ENCODE results near the gene PCYT1A.

The PCYT1A gene

DNA sequence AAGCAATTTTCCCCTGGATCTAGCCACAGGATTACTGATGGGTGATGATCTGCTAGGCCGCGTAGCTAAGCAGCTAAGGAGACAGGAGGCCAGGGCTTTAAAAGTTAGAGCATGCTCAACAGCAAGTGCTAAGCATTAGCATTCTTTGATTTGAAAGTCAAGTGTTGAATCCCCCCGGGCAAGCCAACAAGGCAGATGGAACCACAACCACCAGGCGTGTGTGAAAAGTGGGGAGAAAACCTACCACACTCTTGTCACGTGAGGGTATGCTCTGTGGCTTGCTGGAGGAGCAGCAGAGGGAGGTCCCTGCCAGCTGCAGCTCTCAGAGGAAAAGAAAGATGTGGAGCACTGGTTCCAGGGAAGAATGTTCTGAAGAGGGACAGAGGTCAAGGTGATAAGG is 50.3 kb downstream of the PCYT1A start:
- H3K27me3 ChIP-seq: no peaks in the 10 kb centered on the region
- no peak overlapping the region for H3K4me3 ChIP-seq

GRCh38 chr3:196236223-196236622 is 51.3 kb downstream of the PCYT1A start:
- no peak overlapping the region for H3K4me3 ChIP-seq
- H3K9me3 ChIP-seq (replicated peaks in 1 of 11): no peaks in the 10 kb centered on the region
- H3K9ac ChIP-seq: no peak overlapping the region
- H3K27me3 ChIP-seq: no peaks in the 10 kb centered on the region
- peaks cover 32 to 78% (median 54%) of the 10 kb centered on the region in 11 experiments for H3K36me3 ChIP-seq
- no peak overlapping the region for H3K27ac ChIP-seq
- no peak for TF ChIP-seq Cebpa-rat (IDR thresholded peaks at IDR 0.05)
- peak overlapping the region in 7 of 11 experiments; percentile 52 to 76 (median 71); a peak in 13 of 22 replicates for H3K4me2 ChIP-seq
- peaks cover 0 to 39% (median 0%) of the 10 kb centered on the region in 11 experiments; a peak in 5 of 22 replicates for H4K20me1 ChIP-seq
- H3K4me1 ChIP-seq: peaks cover 37 to 44% (median 39%) of the 10 kb centered on the region in 10 experiments

More for the DNA sequence above, 50.3 kb downstream of the PCYT1A start:
- peaks cover 0 to 38% (median 0%) of the 10 kb centered on the region in 11 experiments; a peak in 5 of 22 replicates for H4K20me1 ChIP-seq
- H3K9ac ChIP-seq: peak overlapping the region in 2 of 11 experiments; percentile 9 to 43; a peak in 3 of 22 replicates
- H3K27ac ChIP-seq: peak overlapping the region in 2 of 11 experiments; percentile 17 to 33; a peak in 6 of 22 replicates
- peaks cover 41 to 87% (median 63%) of the 10 kb centered on the region in 11 experiments for H3K36me3 ChIP-seq
- no peaks in the 10 kb centered on the region for H3K9me3 ChIP-seq (replicated peaks in 1 of 11)
- peaks cover 28 to 42% (median 36%) of the 10 kb centered on the region in 10 experiments for H3K4me1 ChIP-seq
- peak overlapping the region in 10 of 11 experiments; percentile 24 to 76 (median 65); a peak in 18 of 22 replicates for H3K4me2 ChIP-seq
- TF ChIP-seq Cebpa-rat (IDR thresholded peaks at IDR 0.05): no peak

DNA sequence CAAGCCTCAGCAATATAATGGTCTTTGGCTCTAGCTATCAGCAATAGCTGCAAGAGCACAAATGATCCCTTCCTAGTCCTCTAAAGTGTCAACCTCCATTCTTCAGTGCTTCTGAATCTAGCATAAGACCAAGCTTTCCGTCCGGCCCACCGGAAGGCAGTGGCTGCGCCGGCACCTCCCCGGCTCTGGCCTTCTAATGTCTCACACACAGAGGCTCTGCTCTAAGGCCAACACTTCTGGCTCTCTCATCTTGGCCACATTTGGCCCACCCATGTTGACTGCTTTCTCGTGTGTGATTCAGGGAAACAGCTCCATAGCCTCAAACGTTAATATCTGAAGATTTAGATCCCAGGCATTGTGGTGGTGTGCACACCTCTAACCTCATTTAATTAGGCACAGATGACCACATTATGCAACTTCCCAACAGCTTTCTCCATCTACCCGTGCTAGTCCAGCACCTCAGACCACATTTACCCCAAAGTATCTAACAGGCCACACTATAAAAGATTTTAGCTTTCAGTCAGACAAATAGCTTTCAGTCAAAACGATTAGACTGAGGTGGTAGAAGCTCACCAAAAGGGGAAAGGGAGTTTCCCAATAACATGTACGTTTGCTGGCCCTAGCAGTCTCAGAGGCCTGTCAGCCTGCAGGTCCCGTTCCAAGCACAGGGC is 51.9 kb downstream of the PCYT1A start:
- H3K27me3 ChIP-seq: no peaks in the 10 kb centered on the region
- no peak overlapping the region for H3K9ac ChIP-seq
- peak overlapping the region in 6 of 11 experiments; percentile 52 to 76 (median 71); a peak in 8 of 22 replicates for H3K4me2 ChIP-seq
- H3K4me1 ChIP-seq: peaks cover 37 to 44% (median 39%) of the 10 kb centered on the region in 10 experiments
- H3K36me3 ChIP-seq: peaks cover 27 to 71% (median 47%) of the 10 kb centered on the region in 11 experiments
- no peak overlapping the region for H3K4me3 ChIP-seq
- H3K9me3 ChIP-seq (replicated peaks in 1 of 11): no peaks in the 10 kb centered on the region
- H4K20me1 ChIP-seq: peaks cover 0 to 39% (median 0%) of the 10 kb centered on the region in 11 experiments; a peak in 5 of 22 replicates
- no peak for TF ChIP-seq Cebpa-rat (IDR thresholded peaks at IDR 0.05)
- H3K27ac ChIP-seq: no peak overlapping the region

DNA sequence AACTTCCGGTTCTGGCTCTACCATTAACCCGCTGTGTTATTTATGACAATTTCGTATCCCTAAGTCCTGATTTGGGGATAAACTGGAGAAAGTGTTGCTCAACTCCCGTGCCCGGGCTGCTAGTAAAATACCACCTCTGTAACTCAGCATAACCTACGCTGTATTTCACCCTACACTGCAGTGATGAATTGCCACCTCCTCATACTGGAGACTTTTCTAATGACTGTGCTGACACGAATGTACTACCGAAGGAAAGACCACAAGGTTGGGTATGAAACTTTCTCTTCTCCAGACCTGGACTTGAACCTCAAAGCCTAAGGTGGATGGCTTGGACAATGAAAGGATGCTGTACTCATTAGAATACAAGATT is 54.7 kb downstream of the PCYT1A start:
- Histone ChIP-seq H3K4me3 (no peak overlapping the region), H3K36me3 (peaks cover 1 to 44% (median 20%) of the 10 kb centered on the region in 11 experiments; a peak in 20 of 22 replicates), H3K9ac (no peak overlapping the region), H3K27me3 (no peaks in the 10 kb centered on the region), H3K27ac (peak overlapping the region in 6 of 11 experiments; percentile 2 to 55 (median 22); a peak in 8 of 22 replicates), H3K4me2 (peak overlapping the region; percentile 48 to 87 (median 70)), H3K9me3 (replicated peaks in 1 of 11) (no peaks in the 10 kb centered on the region), H3K4me1 (peaks cover 32 to 40% (median 36%) of the 10 kb centered on the region in 10 experiments), H4K20me1 (peaks cover 0 to 31% (median 0%) of the 10 kb centered on the region in 11 experiments; a peak in 4 of 22 replicates)
- no peak for TF ChIP-seq Cebpa-rat (IDR thresholded peaks at IDR 0.05)

DNA sequence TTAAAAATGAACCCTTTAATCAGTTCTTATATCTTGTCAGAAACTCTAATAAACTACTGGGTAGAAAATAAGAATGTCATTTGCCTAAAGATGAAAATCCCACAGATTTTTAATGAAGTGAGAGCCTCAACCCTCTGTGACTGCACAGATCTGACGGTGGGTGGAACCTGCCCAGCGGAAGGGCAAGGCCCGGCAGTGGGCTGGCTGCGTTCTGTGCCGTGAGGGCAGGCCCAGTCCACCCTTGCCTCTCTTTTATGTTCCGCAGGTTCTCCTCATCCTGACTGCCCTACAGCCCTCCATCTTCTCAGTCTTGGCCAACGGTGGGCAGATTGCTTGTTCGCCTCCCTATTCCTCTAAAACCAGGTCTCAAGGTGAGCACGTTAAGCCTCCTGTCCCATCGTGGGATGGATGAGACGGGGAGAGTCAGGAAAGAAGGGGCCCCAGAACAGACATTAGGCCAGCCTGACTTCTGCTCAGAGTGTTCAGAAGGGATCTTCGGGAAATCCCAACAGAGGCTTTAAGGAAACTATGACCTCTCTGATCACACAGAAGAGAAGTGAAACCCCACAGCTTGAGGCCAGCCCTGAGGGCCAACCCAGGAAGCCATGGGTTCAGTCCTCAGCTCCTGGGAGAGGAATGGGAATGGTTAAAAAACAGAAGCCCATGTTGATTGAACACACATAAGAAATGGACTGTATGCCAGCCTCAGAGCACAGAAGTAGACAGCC is 55.2 kb downstream of the PCYT1A start:
- Histone ChIP-seq H3K36me3 (peaks cover 0 to 39% (median 17%) of the 10 kb centered on the region in 11 experiments; a peak in 16 of 22 replicates), H3K27ac (peak overlapping the region in 6 of 11 experiments; percentile 2 to 55 (median 22); a peak in 7 of 22 replicates), H3K4me2 (peak overlapping the region; percentile 48 to 87 (median 70)), H3K4me1 (peaks cover 27 to 37% (median 31%) of the 10 kb centered on the region in 10 experiments), H3K4me3 (no peak overlapping the region), H3K9me3 (replicated peaks in 1 of 11) (no peaks in the 10 kb centered on the region), H4K20me1 (peaks cover 0 to 25% (median 0%) of the 10 kb centered on the region in 11 experiments; a peak in 4 of 22 replicates), H3K27me3 (no peaks in the 10 kb centered on the region), H3K9ac (peak overlapping the region in 1 of 11 experiments; percentile 2; a peak in 1 of 22 replicates)
- TF ChIP-seq Cebpa-rat (IDR thresholded peaks at IDR 0.05): no peak

DNA sequence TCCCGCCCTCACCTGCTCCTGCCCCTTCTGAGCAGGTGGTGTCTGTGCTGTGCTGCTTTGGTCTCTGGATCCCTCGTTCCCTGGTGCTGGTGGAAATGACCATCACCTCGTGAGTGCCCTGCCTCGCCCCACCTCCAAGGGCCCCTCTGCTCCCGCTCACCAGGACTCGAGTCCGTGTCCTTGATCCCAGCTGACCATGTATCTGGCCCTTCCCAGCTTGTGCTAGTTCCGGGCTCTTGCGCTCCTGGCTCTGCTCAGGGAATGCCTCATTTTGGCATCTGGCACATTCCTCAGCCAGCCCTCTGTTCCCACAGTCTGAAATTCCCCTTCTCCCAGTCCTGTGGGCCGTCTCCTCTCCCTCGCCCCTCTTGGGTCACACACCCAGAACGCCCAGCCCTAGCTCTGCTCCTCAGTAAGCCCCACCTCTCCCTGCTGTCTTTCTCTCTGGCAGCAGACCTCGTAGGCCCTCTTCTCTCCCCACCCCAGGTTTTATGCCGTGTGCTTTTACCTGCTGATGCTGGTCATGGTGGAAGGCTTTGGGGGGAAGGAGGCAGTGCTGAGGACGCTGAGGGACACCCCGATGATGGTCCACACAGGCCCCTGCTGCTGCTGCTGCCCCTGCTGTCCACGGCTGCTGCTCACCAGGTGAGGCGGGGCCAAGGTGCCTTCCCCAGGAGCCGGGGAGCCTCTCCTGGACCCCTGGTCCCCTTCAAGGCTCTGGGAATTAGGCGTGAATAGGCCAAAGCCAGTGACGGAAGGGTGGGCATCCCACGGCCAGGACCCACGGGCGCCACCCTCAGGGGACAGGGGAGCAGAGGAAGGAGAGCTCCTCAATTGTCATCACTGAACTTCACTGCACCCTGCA is 59.7 kb downstream of the PCYT1A start:
- Histone ChIP-seq H4K20me1 (peaks cover 0 to 7% (median 0%) of the 10 kb centered on the region in 11 experiments; a peak in 1 of 22 replicates), H3K4me3 (no peak overlapping the region), H3K27me3 (no peaks in the 10 kb centered on the region), H3K9ac (no peak overlapping the region; a peak in 2 of 22 replicates), H3K9me3 (replicated peaks in 1 of 11) (no peaks in the 10 kb centered on the region), H3K36me3 (peaks cover 0 to 5% (median 0%) of the 10 kb centered on the region in 11 experiments; a peak in 1 of 22 replicates), H3K4me1 (peaks cover 8 to 28% (median 22%) of the 10 kb centered on the region in 10 experiments), H3K4me2 (no peak overlapping the region), H3K27ac (peak overlapping the region in 3 of 11 experiments; percentile 10 to 26 (median 12); a peak in 4 of 22 replicates)
- no peak for TF ChIP-seq Cebpa-rat (IDR thresholded peaks at IDR 0.05)

DNA sequence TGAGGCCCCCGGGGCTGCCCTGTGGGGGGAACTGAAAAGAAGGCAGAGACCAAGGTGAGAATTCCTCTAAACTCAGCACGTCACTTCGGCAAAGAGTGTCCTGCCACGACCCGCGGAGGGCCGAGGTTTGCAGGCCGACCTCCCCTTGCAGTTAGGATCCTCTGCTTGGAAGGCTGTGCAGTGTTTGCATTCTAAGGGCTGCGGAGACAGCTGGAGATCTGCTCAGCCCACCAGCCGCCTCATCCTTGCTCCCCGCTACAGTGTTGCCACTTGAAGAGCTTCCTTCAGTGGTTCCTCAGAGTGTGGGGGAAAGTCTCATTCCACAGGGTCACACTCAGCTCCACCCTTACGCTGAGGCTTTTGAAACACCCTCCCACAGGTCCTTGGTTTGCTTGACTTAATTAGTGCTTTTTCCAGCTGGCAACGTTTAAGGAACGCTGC is 60.4 kb downstream of the PCYT1A start:
- Histone ChIP-seq H3K9ac (no peak overlapping the region), H3K4me1 (peaks cover under 1 to 25% (median 22%) of the 10 kb centered on the region in 10 experiments; a peak in 19 of 20 replicates), H3K27ac (peak overlapping the region in 3 of 11 experiments; percentile 6 to 26 (median 12); a peak in 2 of 22 replicates), H3K4me2 (no peak overlapping the region), H3K36me3 (peaks cover 0 to 5% (median 0%) of the 10 kb centered on the region in 11 experiments; a peak in 1 of 22 replicates), H3K9me3 (replicated peaks in 1 of 11) (no peaks in the 10 kb centered on the region), H3K27me3 (no peaks in the 10 kb centered on the region), H3K4me3 (no peak overlapping the region), H4K20me1 (no peaks in the 10 kb centered on the region; a peak in 1 of 22 replicates)
- TF ChIP-seq Cebpa-rat (IDR thresholded peaks at IDR 0.05): no peak

- Histone ChIP-seq H3K27me3 (no peaks in the 10 kb centered on the region), H4K20me1 (no peaks in the 10 kb centered on the region; a peak in 1 of 22 replicates), H3K9me3 (replicated peaks in 1 of 11) (no peaks in the 10 kb centered on the region), H3K4me1 (peaks cover 7 to 34% (median 29%) of the 10 kb centered on the region in 10 experiments), H3K4me2 (no peak overlapping the region), H3K4me3 (no peak overlapping the region), H3K36me3 (no peaks in the 10 kb centered on the region), H3K9ac (no peak overlapping the region), H3K27ac (no peak overlapping the region)
- no peak for TF ChIP-seq Cebpa-rat (IDR thresholded peaks at IDR 0.05)
These were observed 61.7 kb downstream of the PCYT1A start for GRCh38 chr3:196225763-196226364.
